HepG2 (cell line): ENCODE data around the gene CACNA1G. TPM values are rescaled to one million over a fixed set of nuclear protein-coding genes. Genes with fewer than 3 reads are reported as not detected.
A peak's percentile ranks its signal among the peaks of the same experiment; 100 is the strongest.

Source experiments
- ATF7-NPFF ChIP-seq: sonication (generic); formaldehyde crosslinking; IDR thresholded peaks from 2 replicates; pipeline ENCODE4 v1.8.1; 2023; ENCODE audit warnings: mild to moderate bottlenecking, low read depth, missing genetic modification reagents, moderate library complexity
- CENPX ChIP-seq: sonication (generic); formaldehyde crosslinking; IDR thresholded peaks from 2 replicates; pipeline ENCODE4 v1.9.0; 2021; ENCODE audit warnings: mild to moderate bottlenecking, missing genetic modification reagents, moderate library complexity
- FOXA1 ChIP-seq, 2 experiments: fragments of 450-650 bp in 1 of 2; sonication (generic) in 1 of 2; formaldehyde crosslinking in 1 of 2; IDR thresholded peaks; 2 replicates each; pipeline versions ENCODE4 v1.4.0 to v1.6.1; 2016 to 2020; ENCODE audit warnings: missing genetic modification reagents in 1 of 2
- GTF2F1 ChIP-seq: fragments of 150-350 bp; IDR thresholded peaks from 2 replicates; pipeline ENCODE4 v1.6.1; 2014; ENCODE audit warnings: low read length
- HNRNPLL ChIP-seq: fragments of 200-400 bp; formaldehyde crosslinking; IDR thresholded peaks from 2 replicates; pipeline ENCODE4 v1.6.1; 2017; ENCODE audit warnings: mild to moderate bottlenecking, low read depth, low read length; ENCODE audit not compliant: poor library complexity, severe bottlenecking
- KAT8 ChIP-seq: IDR thresholded peaks from 2 replicates; pipeline ENCODE4 v1.6.1; 2016; ENCODE audit warnings: missing genetic modification reagents, missing compliant biosample characterization
- KDM3A ChIP-seq: IDR thresholded peaks from 2 replicates; pipeline ENCODE4 v1.6.1; 2018; ENCODE audit warnings: low read depth, missing compliant biosample characterization
- NFKBIZ ChIP-seq: IDR thresholded peaks from 2 replicates; pipeline ENCODE4 v1.6.1; 2018; ENCODE audit warnings: missing genetic modification reagents, missing compliant biosample characterization
- RAD51 ChIP-seq: fragments of 450-650 bp; IDR thresholded peaks from 2 replicates; pipeline ENCODE4 v1.6.1; 2016; ENCODE audit warnings: borderline replicate concordance
- RBAK ChIP-seq: sonication (generic); formaldehyde crosslinking; IDR thresholded peaks from 2 replicates; pipeline ENCODE4 v1.5.1; 2020; ENCODE audit warnings: mild to moderate bottlenecking, missing genetic modification reagents
- RORA ChIP-seq: sonication (generic); formaldehyde crosslinking; IDR thresholded peaks from 2 replicates; pipeline ENCODE4 v1.5.0; 2020; ENCODE audit warnings: mild to moderate bottlenecking, missing genetic modification reagents, moderate library complexity
- SATB2 ChIP-seq: sonication (generic); formaldehyde crosslinking; IDR thresholded peaks from 2 replicates; pipeline ENCODE4 v1.5.0; 2020; ENCODE audit warnings: missing genetic modification reagents
- TARDBP ChIP-seq: sonication (generic); formaldehyde crosslinking; IDR thresholded peaks from 2 replicates; pipeline ENCODE4 v1.8.0; 2022; ENCODE audit warnings: mild to moderate bottlenecking, missing genetic modification reagents
- TEAD2 ChIP-seq: sonication (generic); formaldehyde crosslinking; IDR thresholded peaks from 2 replicates; pipeline ENCODE4 v1.9.0; 2021; ENCODE audit warnings: missing genetic modification reagents
- THYN1 ChIP-seq: sonication (generic); formaldehyde crosslinking; IDR thresholded peaks from 2 replicates; pipeline ENCODE4 v1.8.1; 2023; ENCODE audit warnings: low read depth, mild to moderate bottlenecking, moderate library complexity, missing genetic modification reagents, borderline replicate concordance
- ZBTB3 ChIP-seq: sonication (generic); formaldehyde crosslinking; IDR thresholded peaks from 2 replicates; pipeline ENCODE4 v1.4.0; 2020; ENCODE audit warnings: low read depth, mild to moderate bottlenecking, moderate library complexity, missing genetic modification reagents, borderline replicate concordance
- ZNF343 ChIP-seq: sonication (generic); formaldehyde crosslinking; IDR thresholded peaks from 2 replicates; pipeline ENCODE4 v1.4.0; 2020; ENCODE audit warnings: mild to moderate bottlenecking, missing genetic modification reagents
- ZNF484 ChIP-seq: sonication (generic); formaldehyde crosslinking; IDR thresholded peaks from 2 replicates; pipeline ENCODE4 v1.5.1; 2020; ENCODE audit warnings: mild to moderate bottlenecking, low read depth, missing genetic modification reagents, borderline replicate concordance
- ZNF670 ChIP-seq: sonication (generic); formaldehyde crosslinking; IDR thresholded peaks from 2 replicates; pipeline ENCODE4 v1.8.0; 2022; ENCODE audit warnings: mild to moderate bottlenecking, missing genetic modification reagents, borderline replicate concordance
- ZNF782 ChIP-seq: sonication (generic); formaldehyde crosslinking; IDR thresholded peaks from 2 replicates; pipeline ENCODE4 v1.4.0; 2020; ENCODE audit warnings: missing genetic modification reagents, mild to moderate bottlenecking, borderline replicate concordance
- polyA plus RNA-seq, 8 experiments: library from polyadenylated mRNA; depleted of rRNA in 3 of 8; stranded (reverse) in 7 of 8; unstranded in 1 of 8; fragments of >200 nt; fragmentation: Illumina TruSeq in 4 of 8; extraction: Trizol in 4 of 8; gene quantifications; 2 replicates each; pipeline versions ENCODE4 v1.2.1 to v1.2.3, GENCODE V29; 2011 to 2016; ENCODE audit warnings: low read depth in 4 of 8, missing spikeins in 1 of 8, mixed read lengths in 1 of 8; ENCODE audit not compliant: insufficient read depth in 1 of 8
- total RNA-seq, 5 experiments: library from RNA; depleted of rRNA; stranded (reverse); fragments of >200 nt; fragmentation: Illumina TruSeq; extraction: Trizol; gene quantifications; 2 replicates each; pipeline ENCODE4 v1.2.3, GENCODE V29; 2016; ENCODE audit warnings: low read depth in 1 of 5
- TF ChIP-seq, protein P1 (sequence below): sonication (generic); formaldehyde crosslinking; IDR thresholded peaks from 2 replicates; pipeline ENCODE4 v1.8.0; 2022; ENCODE audit warnings: low read depth, missing genetic modification reagents
- TF ChIP-seq, protein P2 (sequence below): sonication (generic); formaldehyde crosslinking; IDR thresholded peaks from 2 replicates; pipeline ENCODE4; 2020; ENCODE audit warnings: missing genetic modification reagents, mild to moderate bottlenecking, borderline replicate concordance
- TF ChIP-seq, protein P3 (sequence below): sonication (generic); formaldehyde crosslinking; IDR thresholded peaks from 2 replicates; pipeline ENCODE4 v1.4.0; 2020; ENCODE audit warnings: missing genetic modification reagents
- TF ChIP-seq, protein P4 (sequence below): sonication (generic); formaldehyde crosslinking; IDR thresholded peaks from 2 replicates; pipeline ENCODE4 v1.8.0; 2022; ENCODE audit warnings: mild to moderate bottlenecking, missing genetic modification reagents

CACNA1G gene
- total and polyA plus RNA-seq, 2 of the 13 experiments (the other 11 are each of a cell fraction or from before 2014, with no cell fraction given) = 0.02 TPM; not detected in 1

DNA sequence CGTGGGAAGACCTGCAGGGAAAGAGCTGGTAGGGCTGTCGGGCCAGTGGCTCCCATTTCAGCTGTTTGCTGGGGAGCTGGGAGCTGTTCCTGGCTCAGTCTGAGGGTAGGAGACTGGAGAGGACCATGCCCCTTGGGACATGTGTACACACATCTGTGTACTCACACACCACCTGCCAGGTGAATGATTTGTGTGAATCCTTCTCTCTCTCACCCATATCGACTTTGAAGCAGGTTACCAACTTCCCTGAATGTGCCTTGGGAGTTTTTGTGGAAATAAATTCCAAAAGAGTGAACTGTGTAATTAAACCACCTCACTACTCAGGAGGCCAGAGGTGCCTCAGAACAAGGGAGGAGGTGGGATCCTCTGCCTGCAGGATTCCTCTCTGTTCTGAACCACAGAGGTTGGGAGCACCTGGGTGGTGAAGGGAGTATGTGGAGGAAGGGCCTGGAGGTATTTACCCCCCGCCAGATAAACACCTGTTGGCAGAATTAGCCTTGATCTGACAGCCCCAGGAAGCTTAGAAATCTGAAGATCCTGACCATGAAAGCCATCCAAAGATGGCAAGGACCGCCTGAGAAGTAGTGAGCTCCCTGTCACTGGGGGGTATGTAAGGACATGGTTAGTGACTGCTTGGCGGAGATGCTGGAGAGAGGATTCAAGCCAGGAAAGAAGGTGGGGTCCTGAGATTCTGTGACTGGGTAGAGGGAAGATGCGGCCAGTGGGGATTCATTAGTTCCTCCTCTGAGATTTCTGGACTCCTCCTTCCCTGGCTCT, 77.5 kb downstream of the CACNA1G start (continued):
- TF ChIP-seq ZNF782 (no peak), THYN1 (no peak), TEAD2 (CRISPR knock-in tag) (no peak), NFKBIZ (no peak), RORA (no peak), KDM3A (CRISPR knock-in tag) (no peak), ZNF670 (CRISPR knock-in tag) (no peak), FOXA1 (IDR thresholded peaks at IDR 0.05) (no peak), FOXA1 (CRISPR knock-in tag; IDR thresholded peaks at IDR 0.05) (peak; percentile 77), ZNF484 (CRISPR knock-in tag) (no peak), ZNF343 (CRISPR knock-in tag) (no peak), RBAK (peak; percentile 75; the same call in 1 of the 2 replicates), CENPX (CRISPR knock-in tag) (no peak), KAT8 (CRISPR knock-in tag) (no peak), HNRNPLL (no peak), TARDBP (no peak), SATB2 (no peak), RAD51 (no peak), ZBTB3 (CRISPR knock-in tag) (no peak), ATF7-NPFF (CRISPR knock-in tag) (no peak), GTF2F1 (no peak)
- TF ChIP-seq, protein P1, sequence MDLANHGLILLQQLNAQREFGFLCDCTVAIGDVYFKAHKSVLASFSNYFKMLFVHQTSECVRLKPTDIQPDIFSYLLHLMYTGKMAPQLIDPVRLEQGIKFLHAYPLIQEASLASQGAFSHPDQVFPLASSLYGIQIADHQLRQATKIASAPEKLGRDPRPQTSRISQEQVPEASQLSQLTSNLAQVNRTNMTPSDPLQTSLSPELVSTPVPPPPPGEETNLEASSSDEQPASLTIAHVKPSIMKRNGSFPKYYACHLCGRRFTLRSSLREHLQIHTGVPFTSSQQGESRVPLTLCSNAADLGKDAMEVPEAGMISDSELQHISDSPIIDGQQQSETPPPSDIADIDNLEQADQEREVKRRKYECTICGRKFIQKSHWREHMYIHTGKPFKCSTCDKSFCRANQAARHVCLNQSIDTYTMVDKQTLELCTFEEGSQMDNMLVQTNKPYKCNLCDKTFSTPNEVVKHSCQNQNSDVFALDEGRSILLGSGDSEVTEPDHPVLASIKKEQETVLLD (CRISPR knock-in tag) = no peak
- TF ChIP-seq, protein P2, sequence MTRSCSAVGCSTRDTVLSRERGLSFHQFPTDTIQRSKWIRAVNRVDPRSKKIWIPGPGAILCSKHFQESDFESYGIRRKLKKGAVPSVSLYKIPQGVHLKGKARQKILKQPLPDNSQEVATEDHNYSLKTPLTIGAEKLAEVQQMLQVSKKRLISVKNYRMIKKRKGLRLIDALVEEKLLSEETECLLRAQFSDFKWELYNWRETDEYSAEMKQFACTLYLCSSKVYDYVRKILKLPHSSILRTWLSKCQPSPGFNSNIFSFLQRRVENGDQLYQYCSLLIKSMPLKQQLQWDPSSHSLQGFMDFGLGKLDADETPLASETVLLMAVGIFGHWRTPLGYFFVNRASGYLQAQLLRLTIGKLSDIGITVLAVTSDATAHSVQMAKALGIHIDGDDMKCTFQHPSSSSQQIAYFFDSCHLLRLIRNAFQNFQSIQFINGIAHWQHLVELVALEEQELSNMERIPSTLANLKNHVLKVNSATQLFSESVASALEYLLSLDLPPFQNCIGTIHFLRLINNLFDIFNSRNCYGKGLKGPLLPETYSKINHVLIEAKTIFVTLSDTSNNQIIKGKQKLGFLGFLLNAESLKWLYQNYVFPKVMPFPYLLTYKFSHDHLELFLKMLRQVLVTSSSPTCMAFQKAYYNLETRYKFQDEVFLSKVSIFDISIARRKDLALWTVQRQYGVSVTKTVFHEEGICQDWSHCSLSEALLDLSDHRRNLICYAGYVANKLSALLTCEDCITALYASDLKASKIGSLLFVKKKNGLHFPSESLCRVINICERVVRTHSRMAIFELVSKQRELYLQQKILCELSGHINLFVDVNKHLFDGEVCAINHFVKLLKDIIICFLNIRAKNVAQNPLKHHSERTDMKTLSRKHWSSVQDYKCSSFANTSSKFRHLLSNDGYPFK = no peak
- TF ChIP-seq, protein P3, sequence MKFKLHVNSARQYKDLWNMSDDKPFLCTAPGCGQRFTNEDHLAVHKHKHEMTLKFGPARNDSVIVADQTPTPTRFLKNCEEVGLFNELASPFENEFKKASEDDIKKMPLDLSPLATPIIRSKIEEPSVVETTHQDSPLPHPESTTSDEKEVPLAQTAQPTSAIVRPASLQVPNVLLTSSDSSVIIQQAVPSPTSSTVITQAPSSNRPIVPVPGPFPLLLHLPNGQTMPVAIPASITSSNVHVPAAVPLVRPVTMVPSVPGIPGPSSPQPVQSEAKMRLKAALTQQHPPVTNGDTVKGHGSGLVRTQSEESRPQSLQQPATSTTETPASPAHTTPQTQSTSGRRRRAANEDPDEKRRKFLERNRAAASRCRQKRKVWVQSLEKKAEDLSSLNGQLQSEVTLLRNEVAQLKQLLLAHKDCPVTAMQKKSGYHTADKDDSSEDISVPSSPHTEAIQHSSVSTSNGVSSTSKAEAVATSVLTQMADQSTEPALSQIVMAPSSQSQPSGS (CRISPR knock-in tag) = no peak
- TF ChIP-seq, protein P4, sequence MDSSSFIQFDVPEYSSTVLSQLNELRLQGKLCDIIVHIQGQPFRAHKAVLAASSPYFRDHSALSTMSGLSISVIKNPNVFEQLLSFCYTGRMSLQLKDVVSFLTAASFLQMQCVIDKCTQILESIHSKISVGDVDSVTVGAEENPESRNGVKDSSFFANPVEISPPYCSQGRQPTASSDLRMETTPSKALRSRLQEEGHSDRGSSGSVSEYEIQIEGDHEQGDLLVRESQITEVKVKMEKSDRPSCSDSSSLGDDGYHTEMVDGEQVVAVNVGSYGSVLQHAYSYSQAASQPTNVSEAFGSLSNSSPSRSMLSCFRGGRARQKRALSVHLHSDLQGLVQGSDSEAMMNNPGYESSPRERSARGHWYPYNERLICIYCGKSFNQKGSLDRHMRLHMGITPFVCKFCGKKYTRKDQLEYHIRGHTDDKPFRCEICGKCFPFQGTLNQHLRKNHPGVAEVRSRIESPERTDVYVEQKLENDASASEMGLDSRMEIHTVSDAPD (CRISPR knock-in tag) = no peak
